Thyroid gland (tissue), 4 donors: ENCODE results near the gene ABRACL.

Source experiments
- CTCF ChIP-seq, 6 experiments: fragments of 200-600 bp in 3 of 6; fragments of 450-650 bp in 3 of 6; sonication (generic) in 3 of 6; IDR thresholded peaks; one replicate each; pipeline ENCODE4 v1.5.1; 2016 to 2019; ENCODE audit warnings: antibody characterized with exemption in 6 of 6, mild to moderate bottlenecking in 2 of 6, inconsistent platforms in 1 of 6, moderate library complexity in 1 of 6
- POLR2A ChIP-seq, 2 donors: fragments of 450-650 bp; IDR thresholded peaks; one replicate each; pipeline ENCODE4 v1.6.1; 2017; ENCODE audit warnings: antibody characterized with exemption in 2 of 2, mild to moderate bottlenecking in 2 of 2, moderate library complexity in 1 of 2

DNA sequence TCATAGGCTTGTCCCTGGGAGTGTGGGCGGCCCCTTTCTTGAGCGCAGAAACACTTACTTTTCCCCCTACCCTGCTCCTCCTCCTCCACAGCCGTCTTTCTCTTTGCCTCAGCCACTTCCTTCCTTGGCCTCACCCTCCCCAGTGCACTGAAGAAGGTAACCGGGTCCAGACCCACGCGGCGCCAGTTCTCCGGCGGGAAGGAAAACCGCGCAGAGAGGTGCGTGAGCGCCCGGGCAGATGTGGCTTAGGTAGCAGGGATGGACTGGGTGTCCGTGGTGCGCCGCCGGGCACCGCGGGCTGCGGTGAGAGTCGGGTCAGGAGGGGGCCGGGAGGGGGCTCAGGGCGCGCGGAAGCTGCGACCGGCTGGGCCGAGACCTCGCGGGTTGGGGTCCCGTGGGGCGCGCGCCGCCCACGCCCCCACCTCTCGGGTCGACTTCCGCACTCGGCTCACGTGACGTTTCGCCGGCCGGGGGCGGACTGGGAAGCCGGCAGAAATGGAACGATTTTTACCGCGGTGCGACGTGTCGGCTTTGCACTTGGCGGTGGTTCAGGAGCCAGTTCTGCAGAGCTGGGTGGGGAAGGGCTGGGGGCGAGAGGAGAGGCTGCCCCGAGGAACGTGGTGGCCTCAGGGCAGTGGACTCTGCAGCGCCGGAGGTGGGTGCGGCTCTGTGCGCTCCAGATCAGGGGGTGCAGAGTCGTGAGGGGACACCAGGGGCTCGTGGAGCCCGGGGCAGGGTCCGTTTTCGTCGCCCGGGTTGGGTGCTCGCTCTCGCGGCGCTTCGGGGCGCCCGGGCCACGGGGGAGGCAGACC lies at the start of gene ABRACL:
- TF ChIP-seq CTCF (IDR thresholded peaks at IDR 0.05) = no peak
- TF ChIP-seq POLR2A (IDR thresholded peaks at IDR 0.05) = peak; percentile 65 to 83
